Measurements from ENCODE around the gene ZNF20.
A peak's percentile ranks its signal among the peaks of the same experiment; 100 is the strongest.
"Not testable (repeated sequence)": the region's sequence is repeated elsewhere in the genome, so short reads cannot be mapped to it uniquely, and the experiment has no call there.

The ZNF20 gene

GRCh38 chr19:12112701-12113100 lies 27.4 kb downstream of the ZNF20 start:
- DNase-seq (ENCODE audit: low read depth) = no peak

- DNase-seq (ENCODE audit: low read depth) = no peak
Observed at GRCh38 chr19:12111943-12112637, 28.1 kb downstream of the ZNF20 start.

- DNase-seq (ENCODE audit: low read depth) = no peak
Observed at GRCh38 chr19:12111176-12111575, 29.0 kb downstream of the ZNF20 start.

- DNase-seq (ENCODE audit: low read depth) = not testable (repeated sequence)
Observed at GRCh38 chr19:12103909-12104308, 36.2 kb downstream of the ZNF20 start.

GRCh38 chr19:12098040-12098439 lies 42.1 kb downstream of the ZNF20 start:
- DNase-seq (ENCODE audit: low read depth) = no peak

GRCh38 chr19:12095111-12095790 lies 44.9 kb downstream of the ZNF20 start:
- DNase-seq (ENCODE audit: low read depth) = peak; percentile 62

GRCh38 chr19:12093777-12094176 lies 46.4 kb downstream of the ZNF20 start:
- no peak for DNase-seq (ENCODE audit: low read depth)

GRCh38 chr19:12092956-12093355 lies 47.2 kb downstream of the ZNF20 start:
- no peak for DNase-seq (ENCODE audit: low read depth)

GRCh38 chr19:12092065-12092867 lies 47.9 kb downstream of the ZNF20 start:
- DNase-seq (ENCODE audit: low read depth) = peak; percentile 63

GRCh38 chr19:12090807-12091206 lies 49.3 kb downstream of the ZNF20 start:
- DNase-seq (ENCODE audit: low read depth) = no peak

- no peak for DNase-seq (ENCODE audit: low read depth)
Observed at GRCh38 chr19:12085074-12085818, 54.9 kb downstream of the ZNF20 start.

GRCh38 chr19:12083336-12083735 lies 56.8 kb downstream of the ZNF20 start:
- DNase-seq (ENCODE audit: low read depth) = not testable (repeated sequence)

Data from HS-5 (cell line).